Activated CD4-positive, CD25-positive, alpha-beta regulatory T cell (primary cell): ENCODE measurements around the gene PLIN1.

ENCODE experiments used
- DNase-seq, 4 experiments: peaks; one replicate each; lab custom pipeline; 2025; lab: John Stamatoyannopoulos, UW

PLIN1 gene

GRCh38 chr15:89628806-89629715 lies 50.1 kb downstream of the PLIN1 start:
- no peak for DNase-seq

GRCh38 chr15:89628301-89628700 lies 50.9 kb downstream of the PLIN1 start:
- no peak for DNase-seq

GRCh38 chr15:89627256-89627970 lies 51.8 kb downstream of the PLIN1 start:
- no peak for DNase-seq

- DNase-seq = no peak
These were observed 53.5 kb downstream of the PLIN1 start for GRCh38 chr15:89625716-89626115.

- DNase-seq = no peak
These were observed 56.0 kb downstream of the PLIN1 start for GRCh38 chr15:89623165-89623564.

GRCh38 chr15:89621547-89621946 lies 57.6 kb downstream of the PLIN1 start:
- DNase-seq = no peak

GRCh38 chr15:89616228-89616627 lies 62.9 kb downstream of the PLIN1 start:
- DNase-seq = no peak

- DNase-seq = no peak
These were observed 64.0 kb downstream of the PLIN1 start for GRCh38 chr15:89615135-89615534.
